Liver (tissue), 9 donors: ENCODE measurements around the gene TBC1D9B. TPM values are rescaled to one million over a fixed set of nuclear protein-coding genes. Genes with fewer than 3 reads are reported as not detected.

Experiments
- DNase-seq: peaks from one replicate; pipeline ENCODE4 v3.0.0-alpha.2; 2017; ENCODE audit warnings: low spot score
- H3K27ac ChIP-seq, 2 donors: one replicate each; pipeline ENCODE4 v1.7.0; 2013; ENCODE audit warnings: inconsistent platforms in 2 of 2, low read length in 2 of 2, control low read depth in 1 of 2, low read depth in 1 of 2, mild to moderate bottlenecking in 1 of 2
- H3K27me3 ChIP-seq, 4 donors: one replicate each; pipeline versions ENCODE4 v1.6.1 to v1.7.0; 2013; ENCODE audit warnings: low read length in 3 of 4, inconsistent platforms in 1 of 4, mild to moderate bottlenecking in 1 of 4, moderate library complexity in 1 of 4; ENCODE audit not compliant: control insufficient read depth in 4 of 4, insufficient read depth in 4 of 4
- H3K36me3 ChIP-seq, 4 donors: one replicate each; pipeline versions ENCODE4 v1.6.1 to v1.7.0; 2013; ENCODE audit warnings: low read length in 3 of 4, mild to moderate bottlenecking in 3 of 4, low read depth in 1 of 4, moderate library complexity in 1 of 4; ENCODE audit not compliant: control insufficient read depth in 4 of 4, insufficient read depth in 3 of 4
- H3K4me1 ChIP-seq, 4 donors: one replicate each; pipeline versions ENCODE4 v1.6.1 to v1.7.0; 2013; ENCODE audit warnings: low read length in 3 of 4, mild to moderate bottlenecking in 3 of 4, moderate library complexity in 1 of 4; ENCODE audit not compliant: control insufficient read depth in 4 of 4, insufficient read depth in 4 of 4
- H3K4me3 ChIP-seq, 3 donors: one replicate each; pipeline versions ENCODE4 v1.6.1 to v1.7.0; 2013; ENCODE audit warnings: low read length in 3 of 3, control low read depth in 1 of 3, low read depth in 1 of 3, mild to moderate bottlenecking in 1 of 3
- H3K9ac ChIP-seq, 2 donors: one replicate each; pipeline ENCODE4 v1.7.0; 2013; ENCODE audit warnings: low read length in 2 of 2, mild to moderate bottlenecking in 2 of 2, moderate library complexity in 2 of 2, control low read depth in 1 of 2, low read depth in 1 of 2
- H3K9me3 ChIP-seq, 4 donors: one replicate each; pipeline versions ENCODE4 v1.6.1 to v1.7.0; 2013; ENCODE audit warnings: low read length in 3 of 4; ENCODE audit not compliant: control insufficient read depth in 4 of 4
- ATF3 ChIP-seq: IDR thresholded peaks from 2 replicates; pipeline ENCODE4 v1.6.1; 2016; ENCODE audit warnings: antibody characterized with exemption
- CTCF ChIP-seq: fragments of 150-350 bp; IDR thresholded peaks from 2 replicates; pipeline ENCODE4 v1.5.1; 2017; ENCODE audit warnings: improper control_type of control experiment, low read depth, low read length; ENCODE audit not compliant: missing input control
- EGR1 ChIP-seq, 2 donors: IDR thresholded peaks; 2 replicates each; pipeline ENCODE4 v1.6.1; 2016 to 2018; ENCODE audit warnings: antibody characterized with exemption in 2 of 2, low read depth in 2 of 2
- FOXA1 ChIP-seq: IDR thresholded peaks from 2 replicates; pipeline ENCODE4 v1.6.1; 2016; ENCODE audit warnings: antibody characterized with exemption
- FOXA2 ChIP-seq: IDR thresholded peaks from 2 replicates; pipeline ENCODE4 v1.6.1; 2016; ENCODE audit warnings: antibody characterized with exemption
- GABPA ChIP-seq, 2 donors: IDR thresholded peaks in 1 of 2; conservative IDR thresholded peaks in 1 of 2; 2 replicates each; pipeline ENCODE4 v1.6.1; 2016; ENCODE audit warnings: antibody characterized with exemption in 2 of 2, mild to moderate bottlenecking in 1 of 2, moderate library complexity in 1 of 2
- HNF4A ChIP-seq, 2 donors: conservative IDR thresholded peaks; 2 replicates each; pipeline ENCODE4 v1.6.1; 2016; ENCODE audit warnings: antibody characterized with exemption in 2 of 2, mild to moderate bottlenecking in 2 of 2
- HNF4G ChIP-seq: IDR thresholded peaks from 2 replicates; pipeline ENCODE4 v1.6.1; 2016; ENCODE audit warnings: antibody characterized with exemption
- JUND ChIP-seq, 2 donors: IDR thresholded peaks; 2 replicates each; pipeline ENCODE4 v1.6.1; 2016; ENCODE audit warnings: antibody characterized with exemption in 2 of 2
- MAX ChIP-seq: IDR thresholded peaks from 2 replicates; pipeline ENCODE4 v1.6.1; 2016; ENCODE audit warnings: antibody characterized with exemption
- NR2F2 ChIP-seq: IDR thresholded peaks from 2 replicates; pipeline ENCODE4 v1.6.1; 2016; ENCODE audit warnings: antibody characterized with exemption
- RAD21 ChIP-seq, 2 donors: IDR thresholded peaks; 2 replicates each; pipeline ENCODE4 v1.6.1; 2016; ENCODE audit warnings: antibody characterized with exemption in 2 of 2, mild to moderate bottlenecking in 2 of 2
- REST ChIP-seq: IDR thresholded peaks from 2 replicates; pipeline ENCODE4 v1.6.1; 2016; ENCODE audit warnings: antibody characterized with exemption, mild to moderate bottlenecking
- RXRA ChIP-seq, 2 donors: IDR thresholded peaks; 2 replicates each; pipeline ENCODE4 v1.6.1; 2017 to 2018; ENCODE audit warnings: antibody characterized with exemption in 2 of 2, mild to moderate bottlenecking in 1 of 2
- SP1 ChIP-seq: IDR thresholded peaks from 2 replicates; pipeline ENCODE4 v1.6.1; 2018; ENCODE audit warnings: antibody characterized with exemption, mild to moderate bottlenecking
- TAF1 ChIP-seq: conservative IDR thresholded peaks from 2 replicates; pipeline ENCODE4 v1.6.1; 2016; ENCODE audit warnings: antibody characterized with exemption, mild to moderate bottlenecking
- YY1 ChIP-seq: IDR thresholded peaks from 2 replicates; pipeline ENCODE4 v1.6.1; 2016; ENCODE audit warnings: antibody characterized with exemption, mild to moderate bottlenecking
- ZBTB33 ChIP-seq: IDR thresholded peaks from 2 replicates; pipeline ENCODE4 v1.6.1; 2016; ENCODE audit warnings: antibody characterized with exemption
- WGBS: extraction: QIAGEN DNeasy Blood & Tissue Kit; methylation state at CpG from one replicate; pipeline ENCODE4 v1.1.7; 2013; 5-methylcytosine and 5-hydroxymethylcytosine counted together
- polyA plus RNA-seq, 2 donors: library from polyadenylated mRNA; stranded (reverse) in 1 of 2; unstranded in 1 of 2; fragments of 200-250 nt in 1 of 2; fragments of >200 nt in 1 of 2; fragmentation: Nextera tagmentation in 1 of 2; extraction: Ambion mirVana in 1 of 2; gene quantifications; one replicate each; pipeline versions ENCODE4 v1.2.1 to v1.2.3, GENCODE V29; 2013 to 2015
- total RNA-seq, 2 donors: library from RNA; depleted of rRNA; stranded (reverse); fragments of >200 nt; gene quantifications; one replicate each; pipeline ENCODE4 v1.2.3, GENCODE V29; 2014
- donor health status: healthy.
- donor health status: healthy.
- donor health status: healthy.
- donor health status: healthy.
- donor health status: healthy.

Gene TBC1D9B
- total and polyA plus RNA-seq, 4 donors, result 23.1 to 55.4 (median 38.7) TPM

GRCh38 chr5:179879003-179879689, 28.6 kb downstream of the TBC1D9B start:
- Histone ChIP-seq H3K4me1 (no peaks in the 10 kb centered on the region), H3K9me3 (peaks cover 4 to 11% (median 8%) of the 10 kb centered on the region in 4 donors), H3K9ac (no peak overlapping the region), H3K27me3 (no peaks in the 10 kb centered on the region), H3K27ac (no peak overlapping the region), H3K4me3 (no peak overlapping the region), H3K36me3 (peaks cover 6 to 61% (median 26%) of the 10 kb centered on the region in 4 donors)
- no peak for DNase-seq
- no peak for TF ChIP-seq GABPA (IDR thresholded peaks at IDR 0.05 in 1 of 2, conservative IDR thresholded peaks at IDR 0.05 in 1 of 2)
- no peak for TF ChIP-seq TAF1
- no peak for TF ChIP-seq YY1
- no peak for TF ChIP-seq ZBTB33
- no peak for TF ChIP-seq MAX
- no peak for TF ChIP-seq REST
- no peak for TF ChIP-seq RAD21 (IDR thresholded peaks at IDR 0.05)
- TF ChIP-seq FOXA2, result no peak
- TF ChIP-seq HNF4G, result no peak
- TF ChIP-seq CTCF, result no peak
- TF ChIP-seq EGR1 (IDR thresholded peaks at IDR 0.05; ENCODE audit: low read depth in 2 of 2), result no peak
- no peak for TF ChIP-seq RXRA (IDR thresholded peaks at IDR 0.05)
- TF ChIP-seq HNF4A (conservative IDR thresholded peaks at IDR 0.05), result no peak
- no peak for TF ChIP-seq JUND (IDR thresholded peaks at IDR 0.05)
- TF ChIP-seq SP1, result no peak
- TF ChIP-seq FOXA1, result no peak
- TF ChIP-seq NR2F2, result no peak
- TF ChIP-seq ATF3, result no peak
- 97% methylated on average over 31 of the region's 31 CpGs for WGBS
